Measurements from ENCODE around the gene CCDC190.

The CCDC190 gene

DNA sequence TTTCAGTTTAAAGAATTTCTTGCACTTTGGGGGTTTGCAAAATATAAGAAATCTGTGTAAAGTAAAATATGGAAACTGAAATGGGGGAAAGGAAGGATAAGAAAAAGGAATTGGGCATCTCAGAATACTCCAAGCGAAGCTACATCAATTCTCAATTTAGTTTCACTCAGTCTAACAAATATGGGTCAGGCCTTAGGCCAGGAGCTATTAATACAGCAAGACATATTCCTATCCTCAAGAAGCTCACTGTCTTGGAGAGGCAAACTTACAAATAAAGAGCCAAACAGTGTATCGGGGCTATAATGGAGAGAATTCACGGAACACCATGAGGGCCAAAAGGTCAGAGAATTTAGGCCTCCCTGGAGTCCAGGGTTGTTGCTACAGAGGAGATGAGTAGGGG, 43.0 kb upstream of the CCDC190 start:
- H3K4me1 ChIP-seq (ENCODE audit: insufficient read depth, insufficient read length), result no peaks in the 10 kb centered on the region
- DNase-seq (ENCODE audit: low read depth, low spot score), result no peak
- H3K9me3 ChIP-seq (ENCODE audit: insufficient read depth, low read length), result no peaks in the 10 kb centered on the region
- no peak overlapping the region for H3K4me3 ChIP-seq (ENCODE audit: insufficient read length, low read depth)
- H3K36me3 ChIP-seq (ENCODE audit: insufficient read depth, insufficient read length, low read length), result no peaks in the 10 kb centered on the region
- H3K9ac ChIP-seq (ENCODE audit: insufficient read length, low read depth), result no peak overlapping the region
- H3K27me3 ChIP-seq (ENCODE audit: insufficient read depth, insufficient read length), result no peaks in the 10 kb centered on the region
- TF ChIP-seq ZNF274 (IDR thresholded peaks at IDR 0.05; ENCODE audit: low read depth, low read length) (no peak), SUZ12 (IDR thresholded peaks at IDR 0.05; ENCODE audit: extremely low read depth, insufficient read depth, insufficient read length) (no peak), YY1 (IDR thresholded peaks at IDR 0.05; ENCODE audit: insufficient read depth, insufficient read length) (no peak)

DNA sequence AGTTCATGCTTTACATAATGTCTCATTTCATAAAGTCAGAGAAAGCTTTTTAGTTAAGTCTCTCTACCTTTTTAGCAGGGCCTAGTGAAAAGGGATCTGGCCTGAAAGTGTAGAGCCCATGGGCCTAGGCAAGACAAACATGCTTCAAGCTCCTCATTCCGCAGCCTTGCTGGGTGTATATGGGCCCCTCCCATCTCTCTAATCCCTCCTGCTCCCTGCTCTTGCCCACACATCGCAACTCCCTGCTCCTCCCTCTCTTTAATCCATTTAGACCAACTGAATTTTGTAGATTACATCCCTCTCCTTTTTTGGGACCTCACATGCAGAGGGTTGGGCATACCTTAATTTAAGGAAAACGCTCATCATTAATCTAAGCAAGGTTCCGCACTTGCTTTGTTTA, 42.3 kb upstream of the CCDC190 start:
- Histone ChIP-seq H3K4me1 (ENCODE audit: insufficient read depth, insufficient read length) (no peaks in the 10 kb centered on the region), H3K36me3 (ENCODE audit: insufficient read depth, insufficient read length, low read length) (no peaks in the 10 kb centered on the region), H3K9me3 (ENCODE audit: insufficient read depth, low read length) (no peaks in the 10 kb centered on the region), H3K27me3 (ENCODE audit: insufficient read depth, insufficient read length) (no peaks in the 10 kb centered on the region), H3K4me3 (ENCODE audit: insufficient read length, low read depth) (no peak overlapping the region), H3K9ac (ENCODE audit: insufficient read length, low read depth) (no peak overlapping the region)
- DNase-seq (ENCODE audit: low read depth, low spot score), result no peak
- TF ChIP-seq YY1 (IDR thresholded peaks at IDR 0.05; ENCODE audit: insufficient read depth, insufficient read length), result no peak
- TF ChIP-seq SUZ12 (IDR thresholded peaks at IDR 0.05; ENCODE audit: extremely low read depth, insufficient read depth, insufficient read length), result no peak
- TF ChIP-seq ZNF274 (IDR thresholded peaks at IDR 0.05; ENCODE audit: low read depth, low read length), result no peak

DNA sequence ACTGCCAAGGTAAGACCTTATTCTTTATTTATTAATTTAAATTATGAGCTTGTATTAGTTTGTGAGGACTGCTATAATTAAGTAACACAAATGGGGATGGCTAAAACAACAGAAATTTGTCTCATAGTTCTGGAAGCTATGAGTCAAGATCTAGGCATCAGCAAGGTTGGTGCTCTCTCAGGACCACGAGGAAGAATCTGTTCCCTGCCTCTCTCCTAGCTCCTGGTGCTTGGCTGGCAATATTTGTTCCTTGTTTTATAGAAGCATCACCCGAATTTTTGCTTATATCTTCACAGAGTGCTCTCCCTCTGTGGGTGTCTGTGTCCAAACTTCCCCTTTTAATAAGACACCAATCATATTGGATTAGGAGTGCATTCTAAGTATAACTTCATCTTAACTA, 41.4 kb upstream of the CCDC190 start:
- H3K4me3 ChIP-seq (ENCODE audit: insufficient read length, low read depth), result no peak overlapping the region
- H3K9ac ChIP-seq (ENCODE audit: insufficient read length, low read depth), result no peak overlapping the region
- no peaks in the 10 kb centered on the region for H3K4me1 ChIP-seq (ENCODE audit: insufficient read depth, insufficient read length)
- no peaks in the 10 kb centered on the region for H3K9me3 ChIP-seq (ENCODE audit: insufficient read depth, low read length)
- H3K27me3 ChIP-seq (ENCODE audit: insufficient read depth, insufficient read length), result no peaks in the 10 kb centered on the region
- no peaks in the 10 kb centered on the region for H3K36me3 ChIP-seq (ENCODE audit: insufficient read depth, insufficient read length, low read length)
- no peak for DNase-seq (ENCODE audit: low read depth, low spot score)
- TF ChIP-seq YY1 (IDR thresholded peaks at IDR 0.05; ENCODE audit: insufficient read depth, insufficient read length) (no peak), ZNF274 (IDR thresholded peaks at IDR 0.05; ENCODE audit: low read depth, low read length) (no peak), SUZ12 (IDR thresholded peaks at IDR 0.05; ENCODE audit: extremely low read depth, insufficient read depth, insufficient read length) (no peak)

DNA sequence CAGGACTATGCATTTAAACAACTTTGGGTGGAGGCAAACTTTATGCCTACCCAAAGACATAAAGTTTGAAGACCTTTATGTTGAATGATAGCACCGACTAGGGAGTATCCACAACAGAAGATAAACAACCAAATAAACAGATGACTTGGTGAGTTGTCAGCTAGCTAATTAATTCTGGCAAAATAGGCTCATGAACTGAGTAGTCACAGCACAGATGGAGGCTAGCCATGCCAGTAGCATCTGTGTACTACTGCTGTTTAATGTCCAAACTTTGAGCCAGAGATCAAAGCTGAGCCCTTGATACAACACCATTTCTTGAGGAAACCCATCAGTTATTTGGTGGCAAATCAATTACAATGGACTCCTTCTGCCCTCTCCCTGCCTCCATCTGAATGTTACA, 40.3 kb upstream of the CCDC190 start:
- TF ChIP-seq YY1 (IDR thresholded peaks at IDR 0.05; ENCODE audit: insufficient read depth, insufficient read length) (no peak), ZNF274 (IDR thresholded peaks at IDR 0.05; ENCODE audit: low read depth, low read length) (no peak), SUZ12 (IDR thresholded peaks at IDR 0.05; ENCODE audit: extremely low read depth, insufficient read depth, insufficient read length) (no peak)
- no peak overlapping the region for H3K9ac ChIP-seq (ENCODE audit: insufficient read length, low read depth)
- H3K27me3 ChIP-seq (ENCODE audit: insufficient read depth, insufficient read length), result no peaks in the 10 kb centered on the region
- H3K36me3 ChIP-seq (ENCODE audit: insufficient read depth, insufficient read length, low read length), result no peaks in the 10 kb centered on the region
- no peak overlapping the region for H3K4me3 ChIP-seq (ENCODE audit: insufficient read length, low read depth)
- H3K9me3 ChIP-seq (ENCODE audit: insufficient read depth, low read length), result no peaks in the 10 kb centered on the region
- no peak for DNase-seq (ENCODE audit: low read depth, low spot score)
- H3K4me1 ChIP-seq (ENCODE audit: insufficient read depth, insufficient read length), result no peaks in the 10 kb centered on the region

DNA sequence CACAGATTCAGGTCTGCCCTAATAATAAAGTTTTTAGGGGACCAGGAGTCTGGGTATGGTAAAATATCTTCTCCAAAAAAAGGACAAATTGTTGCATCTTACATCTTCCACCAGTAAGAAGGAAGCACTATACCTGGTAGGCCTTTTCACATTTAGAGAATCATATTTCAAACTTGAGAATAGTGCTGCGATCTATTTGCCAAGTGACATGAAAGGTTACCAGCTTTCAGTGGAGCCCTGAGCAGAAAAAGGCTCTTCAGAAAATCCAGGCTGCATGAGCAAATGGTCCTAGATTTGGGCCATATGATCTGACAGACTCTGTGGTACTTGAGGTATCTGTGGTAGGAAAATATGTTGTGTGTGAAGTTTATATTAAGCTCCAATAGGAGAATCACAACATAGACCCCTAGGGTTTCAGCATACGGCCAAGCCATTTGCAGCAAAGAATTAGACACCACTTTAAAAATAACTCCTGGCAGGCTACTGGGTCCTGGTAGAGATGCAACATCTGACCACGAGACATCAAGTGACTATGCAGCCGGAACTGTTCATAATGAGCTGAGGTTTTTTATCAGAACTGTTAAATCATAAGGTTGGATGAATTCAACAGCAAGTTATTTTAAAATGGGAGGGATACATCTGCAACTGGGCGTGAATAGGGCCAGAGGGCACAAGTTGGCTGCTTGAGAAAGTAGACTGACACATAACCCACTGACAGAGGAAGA, 38.6 kb upstream of the CCDC190 start:
- DNase-seq (ENCODE audit: low read depth, low spot score), result no peak
- Histone ChIP-seq H3K4me3 (ENCODE audit: insufficient read length, low read depth) (no peak overlapping the region), H3K9me3 (ENCODE audit: insufficient read depth, low read length) (no peaks in the 10 kb centered on the region), H3K27me3 (ENCODE audit: insufficient read depth, insufficient read length) (no peaks in the 10 kb centered on the region), H3K9ac (ENCODE audit: insufficient read length, low read depth) (no peak overlapping the region), H3K36me3 (ENCODE audit: insufficient read depth, insufficient read length, low read length) (no peaks in the 10 kb centered on the region), H3K4me1 (ENCODE audit: insufficient read depth, insufficient read length) (no peaks in the 10 kb centered on the region)
- TF ChIP-seq YY1 (IDR thresholded peaks at IDR 0.05; ENCODE audit: insufficient read depth, insufficient read length), result no peak
- no peak for TF ChIP-seq SUZ12 (IDR thresholded peaks at IDR 0.05; ENCODE audit: extremely low read depth, insufficient read depth, insufficient read length)
- TF ChIP-seq ZNF274 (IDR thresholded peaks at IDR 0.05; ENCODE audit: low read depth, low read length), result no peak

DNA sequence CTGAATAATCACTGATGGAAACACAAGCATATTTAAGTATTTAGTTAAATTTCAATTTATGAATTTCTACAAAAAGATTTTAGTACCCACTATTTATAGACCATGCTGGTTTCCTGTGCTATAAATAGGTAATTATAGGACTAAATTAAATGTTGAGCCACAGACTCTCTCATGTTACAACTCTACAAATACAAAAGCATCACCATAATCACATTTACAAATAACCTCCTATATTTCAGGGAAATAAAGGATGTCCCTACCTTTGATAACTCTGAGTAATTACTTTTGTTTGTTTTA, 32.6 kb upstream of the CCDC190 start:
- no peak for DNase-seq (ENCODE audit: low read depth, low spot score)
- no peaks in the 10 kb centered on the region for H3K4me1 ChIP-seq (ENCODE audit: insufficient read depth, insufficient read length)
- H3K27me3 ChIP-seq (ENCODE audit: insufficient read depth, insufficient read length), result no peaks in the 10 kb centered on the region
- H3K4me3 ChIP-seq (ENCODE audit: insufficient read length, low read depth), result no peak overlapping the region
- H3K9ac ChIP-seq (ENCODE audit: insufficient read length, low read depth), result no peak overlapping the region
- no peaks in the 10 kb centered on the region for H3K9me3 ChIP-seq (ENCODE audit: insufficient read depth, low read length)
- H3K36me3 ChIP-seq (ENCODE audit: insufficient read depth, insufficient read length, low read length), result no peaks in the 10 kb centered on the region
- TF ChIP-seq ZNF274 (IDR thresholded peaks at IDR 0.05; ENCODE audit: low read depth, low read length), result no peak
- TF ChIP-seq YY1 (IDR thresholded peaks at IDR 0.05; ENCODE audit: insufficient read depth, insufficient read length), result no peak
- TF ChIP-seq SUZ12 (IDR thresholded peaks at IDR 0.05; ENCODE audit: extremely low read depth, insufficient read depth, insufficient read length), result no peak

DNA sequence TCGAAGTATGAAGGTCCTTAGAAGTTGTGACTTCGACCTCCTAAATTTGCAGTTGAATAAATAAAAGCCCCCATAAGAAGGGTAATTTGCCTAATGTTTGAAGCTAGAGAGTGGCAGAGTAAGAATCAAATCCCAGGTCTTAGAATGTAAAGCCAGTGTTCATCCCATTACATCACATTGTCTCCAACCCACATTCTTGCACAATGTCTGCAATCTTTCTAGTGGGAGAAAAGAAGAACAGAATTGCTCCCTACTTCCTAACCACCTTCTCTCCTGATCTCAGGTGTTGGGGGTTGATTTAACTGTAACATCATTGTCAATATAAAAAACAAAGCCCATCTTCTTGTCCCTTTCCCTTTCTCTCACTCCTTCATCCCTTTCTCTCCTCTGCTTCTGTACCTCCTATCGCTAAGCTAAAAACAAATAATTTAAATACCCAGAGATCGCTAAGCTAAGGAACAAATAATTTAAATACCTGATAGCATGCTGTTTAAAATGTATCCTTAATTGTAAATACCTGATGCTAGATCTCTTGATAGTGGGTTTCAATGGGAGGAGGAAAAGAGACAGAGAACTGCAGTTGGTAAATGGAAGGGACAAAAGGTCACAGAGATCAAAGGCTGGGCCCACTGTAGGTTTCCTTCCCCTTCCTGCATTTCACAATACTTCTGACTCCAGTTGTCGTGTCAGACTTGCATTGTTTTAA, 32.1 kb upstream of the CCDC190 start:
- Histone ChIP-seq H3K9ac (ENCODE audit: insufficient read length, low read depth) (no peak overlapping the region), H3K4me3 (ENCODE audit: insufficient read length, low read depth) (no peak overlapping the region), H3K9me3 (ENCODE audit: insufficient read depth, low read length) (no peaks in the 10 kb centered on the region), H3K27me3 (ENCODE audit: insufficient read depth, insufficient read length) (no peaks in the 10 kb centered on the region), H3K36me3 (ENCODE audit: insufficient read depth, insufficient read length, low read length) (no peaks in the 10 kb centered on the region), H3K4me1 (ENCODE audit: insufficient read depth, insufficient read length) (no peaks in the 10 kb centered on the region)
- TF ChIP-seq YY1 (IDR thresholded peaks at IDR 0.05; ENCODE audit: insufficient read depth, insufficient read length) (no peak), ZNF274 (IDR thresholded peaks at IDR 0.05; ENCODE audit: low read depth, low read length) (no peak), SUZ12 (IDR thresholded peaks at IDR 0.05; ENCODE audit: extremely low read depth, insufficient read depth, insufficient read length) (no peak)
- no peak for DNase-seq (ENCODE audit: low read depth, low spot score)
